ENCODE data around the gene METRN. TPM values are rescaled to one million over a fixed set of nuclear protein-coding genes. Genes with fewer than 3 reads are reported as not detected.
A peak's percentile ranks its signal among the peaks of the same experiment; 100 is the strongest.
"Not testable (repeated sequence)": the region's sequence is repeated elsewhere in the genome, so short reads cannot be mapped to it uniquely, and the experiment has no call there.

The METRN gene
- polyA plus RNA-seq, 1 of the 3 experiments (the other 2 are of a cell fraction): 59.7 TPM

GRCh38 chr16:687499-687898 is 27.4 kb upstream of the METRN start:
- Histone ChIP-seq H3K4me3 (ENCODE audit: low read depth in 2 of 2, low read length in 1 of 2) (no peak overlapping the region), H2AFZ (ENCODE audit: low read depth) (no peak overlapping the region), H3K36me3 (replicated peaks in 1 of 2; ENCODE audit: control insufficient read depth in 1 of 2, insufficient read depth in 2 of 2, low read length in 1 of 2) (peaks cover 4 to 25% of the 10 kb centered on the region in 2 experiments), H3K4me1 (ENCODE audit: control insufficient read depth in 1 of 2, insufficient read depth in 2 of 2, low read depth in 1 of 2, low read length in 1 of 2) (peaks cover 9 to 43% of the 10 kb centered on the region in 2 experiments; a peak in 3 of 4 replicates), H3K9me3 (no peaks in the 10 kb centered on the region), H3K9me2 (no peaks in the 10 kb centered on the region), H3K9ac (no peak overlapping the region), H4K20me1 (ENCODE audit: insufficient read depth) (peaks cover 4% of the 10 kb centered on the region; the same call in 1 of the 2 replicates), H3K27me3 (ENCODE audit: insufficient read depth) (no peaks in the 10 kb centered on the region), H3K79me2 (ENCODE audit: insufficient read depth) (peaks cover 24% of the 10 kb centered on the region), H3K27ac (ENCODE audit: low read depth in 2 of 2, low read length in 1 of 2) (no peak overlapping the region), H3K4me2 (no peak overlapping the region), H3F3A (replicated peaks; ENCODE audit: insufficient read depth) (peaks cover 13% of the 10 kb centered on the region)
- ChIA-PET CTCF (interaction anchor here (1.4 to 5.9 kb wide), 4 partner anchors 12 to 34 kb away, joined by 3 to 38 read pairs (median 8); partner anchors contain the start of genes ANTKMT, RHBDL1 and RHOT2), POLR2A (interaction anchor here (0.9 kb wide), 1 partner anchor 12 kb away, joined by 3 read pairs; the partner anchor contains the start of gene RHBDL1)
- TF ChIP-seq USF1 (IDR thresholded peaks at IDR 0.05; ENCODE audit: borderline replicate concordance, low read depth) (no peak), MAX (IDR thresholded peaks at IDR 0.05; ENCODE audit: low read depth) (no peak), SMC3 (IDR thresholded peaks at IDR 0.05; ENCODE audit: low read depth, low read length) (no peak), NFIC (IDR thresholded peaks at IDR 0.05; ENCODE audit: borderline replicate concordance) (no peak), NRF1 (IDR thresholded peaks at IDR 0.05; ENCODE audit: low read depth, low read length) (no peak), PBX3 (IDR thresholded peaks at IDR 0.05) (no peak), RFX5 (IDR thresholded peaks at IDR 0.05; ENCODE audit: low read length) (no peak)
- DNase-seq: no peak
- 95% methylated on average over 19 of the region's 19 CpGs for WGBS (ENCODE audit: low lambda C conversion rate)

GRCh38 chr16:689175-689897 is 25.6 kb upstream of the METRN start:
- H3K9ac ChIP-seq: peak overlapping the region; percentile 82
- peaks cover 0 to 16% of the 10 kb centered on the region in 2 experiments for H3K36me3 ChIP-seq (replicated peaks in 1 of 2; ENCODE audit: control insufficient read depth in 1 of 2, insufficient read depth in 2 of 2, low read length in 1 of 2)
- H3F3A ChIP-seq (replicated peaks; ENCODE audit: insufficient read depth): peaks cover 20% of the 10 kb centered on the region
- TF ChIP-seq TCF12 (IDR thresholded peaks at IDR 0.05) (no peak), RAD21 (IDR thresholded peaks at IDR 0.05; ENCODE audit: low read length) (no peak), RFX5 (IDR thresholded peaks at IDR 0.05; ENCODE audit: low read length) (no peak), JUND (IDR thresholded peaks at IDR 0.05) (no peak), IRF3 (IDR thresholded peaks at IDR 0.05; ENCODE audit: low read depth, low read length) (no peak), MEF2A (IDR thresholded peaks at IDR 0.05; ENCODE audit: borderline replicate concordance, low read depth) (no peak), FOXJ3 (CRISPR knock-in tag; IDR thresholded peaks at IDR 0.05) (no peak), FOSL2 (IDR thresholded peaks at IDR 0.05; ENCODE audit: borderline replicate concordance, low read depth) (no peak), USF1 (IDR thresholded peaks at IDR 0.05; ENCODE audit: borderline replicate concordance, low read depth) (no peak), PBX3 (IDR thresholded peaks at IDR 0.05) (no peak)
- H4K20me1 ChIP-seq (ENCODE audit: insufficient read depth): no peaks in the 10 kb centered on the region
- no peak overlapping the region for H2AFZ ChIP-seq (ENCODE audit: low read depth)
- no peak for DNase-seq
- peaks cover 9 to 30% of the 10 kb centered on the region in 2 experiments; a peak in 2 of 4 replicates for H3K4me1 ChIP-seq (ENCODE audit: control insufficient read depth in 1 of 2, insufficient read depth in 2 of 2, low read depth in 1 of 2, low read length in 1 of 2)
- H3K9me3 ChIP-seq: no peaks in the 10 kb centered on the region
- ChIA-PET POLR2A (interaction anchor here (1.5 to 1.7 kb wide), 2 partner anchors 8 to 10 kb away, joined by 10 to 12 read pairs; partner anchors contain the start of gene STUB1), CTCF (interaction anchor here (0.6 to 5.9 kb wide), 14 partner anchors 8 to 529 kb away, joined by 3 to 38 read pairs (median 4); partner anchors contain the start of genes CCDC78, HAGHL, METRN and METTL26)
- peak overlapping the region; percentile 100 for H3K4me2 ChIP-seq
- peak overlapping the region; percentile 62 to 82; a peak in 2 of 4 replicates for H3K27ac ChIP-seq (ENCODE audit: low read depth in 2 of 2, low read length in 1 of 2)
- peaks cover 11% of the 10 kb centered on the region; the same call in 1 of the 2 replicates for H3K79me2 ChIP-seq (ENCODE audit: insufficient read depth)
- H3K4me3 ChIP-seq (ENCODE audit: low read depth in 2 of 2, low read length in 1 of 2): peak overlapping the region; percentile 93 to 98
- no peaks in the 10 kb centered on the region for H3K9me2 ChIP-seq
- H3K27me3 ChIP-seq (ENCODE audit: insufficient read depth): no peaks in the 10 kb centered on the region
- WGBS (ENCODE audit: low lambda C conversion rate): 69% methylated on average over 9 of the region's 26 CpGs

GRCh38 chr16:691242-691641 is 23.7 kb upstream of the METRN start:
- H3K9me3 ChIP-seq; H2AFZ ChIP-seq (ENCODE audit: low read depth); DNase-seq; H3K27ac ChIP-seq (ENCODE audit: low read depth in 2 of 2, low read length in 1 of 2); POLR2A ChIA-PET; H3K9ac ChIP-seq; H3K4me3 ChIP-seq (ENCODE audit: low read depth in 2 of 2, low read length in 1 of 2); H3K79me2 ChIP-seq (ENCODE audit: insufficient read depth); H4K20me1 ChIP-seq (ENCODE audit: insufficient read depth); H3K4me2 ChIP-seq; H3K27me3 ChIP-seq (ENCODE audit: insufficient read depth); H3K9me2 ChIP-seq; CTCF ChIA-PET: not testable (repeated sequence)
- Histone ChIP-seq H3K4me1 (ENCODE audit: control insufficient read depth in 1 of 2, insufficient read depth in 2 of 2, low read depth in 1 of 2, low read length in 1 of 2) (peaks cover 9 to 13% of the 10 kb centered on the region in 2 experiments; a peak in 2 of 4 replicates), H3F3A (replicated peaks; ENCODE audit: insufficient read depth) (peaks cover 20% of the 10 kb centered on the region), H3K36me3 (replicated peaks in 1 of 2; ENCODE audit: control insufficient read depth in 1 of 2, insufficient read depth in 2 of 2, low read length in 1 of 2) (peaks cover 0 to 13% of the 10 kb centered on the region in 2 experiments)
- 83% methylated on average over 16 of the region's 16 CpGs for WGBS (ENCODE audit: low lambda C conversion rate)
